Epidermal melanocyte (primary cell): ENCODE results near the gene CEP57L1.
"Not testable (repeated sequence)": the region's sequence is repeated elsewhere in the genome, so short reads cannot be mapped to it uniquely, and the experiment has no call there.

ENCODE experiments used
- DNase-seq: peaks from one replicate; pipeline ENCODE4 v3.0.0; 2011; ENCODE audit warnings: low spot score; ENCODE audit not compliant: insufficient read length

Gene CEP57L1

GRCh38 chr6:109170333-109170732 is 75.0 kb downstream of the CEP57L1 start:
- DNase-seq = no peak

GRCh38 chr6:109172101-109172746 is 76.9 kb downstream of the CEP57L1 start:
- no peak for DNase-seq

- no peak for DNase-seq
Observed at GRCh38 chr6:109174916-109175315, 79.6 kb downstream of the CEP57L1 start.

- DNase-seq = no peak
Observed at GRCh38 chr6:109178921-109179320, 83.6 kb downstream of the CEP57L1 start.

- DNase-seq = no peak
Observed at GRCh38 chr6:109179507-109179906, 84.2 kb downstream of the CEP57L1 start.

- DNase-seq = no peak
Observed at GRCh38 chr6:109182578-109182977, 87.3 kb downstream of the CEP57L1 start.

- no peak for DNase-seq
Observed at GRCh38 chr6:109183109-109183650, 87.9 kb downstream of the CEP57L1 start.

GRCh38 chr6:109184638-109185037 is 89.3 kb downstream of the CEP57L1 start:
- DNase-seq = no peak

GRCh38 chr6:109186012-109186411 is 90.7 kb downstream of the CEP57L1 start:
- DNase-seq = no peak

GRCh38 chr6:109187399-109188114 is 92.2 kb downstream of the CEP57L1 start:
- no peak for DNase-seq

- DNase-seq = no peak
Observed at GRCh38 chr6:109188115-109188411, 92.8 kb downstream of the CEP57L1 start.

GRCh38 chr6:109191368-109191767 is 96.1 kb downstream of the CEP57L1 start:
- not testable (repeated sequence) for DNase-seq

- no peak for DNase-seq
Observed at GRCh38 chr6:109192865-109193264, 97.6 kb downstream of the CEP57L1 start.

- DNase-seq = no peak
Observed at GRCh38 chr6:109194880-109195279, 99.6 kb downstream of the CEP57L1 start.

- DNase-seq = no peak
Observed at GRCh38 chr6:109197061-109197460, 101.8 kb downstream of the CEP57L1 start.

- DNase-seq = no peak
Observed at GRCh38 chr6:109202409-109203264, 107.3 kb downstream of the CEP57L1 start.

- DNase-seq = no peak
Observed at GRCh38 chr6:109204511-109204910, 109.2 kb downstream of the CEP57L1 start.

GRCh38 chr6:109212683-109213082 is 117.4 kb downstream of the CEP57L1 start:
- DNase-seq = no peak
